NCI-H2081 treated with DMSO at 0.1 percent for 48 hours (cell line): Measurements from ENCODE around the gene SPP1.
"Not testable (repeated sequence)": the region's sequence is repeated elsewhere in the genome, so short reads cannot be mapped to it uniquely, and the experiment has no call there.

Experiments
- DNase-seq: peaks from one replicate; lab custom pipeline; 2025; lab: John Stamatoyannopoulos, UW

Gene SPP1

GRCh38 chr4:87975466-87975865 is at the start of gene SPP1:
TSS of gene SPP1 (plus strand) at chr4:87975714. CDS start at chr4:87976896, 1,182 bp downstream.
- DNase-seq = no peak

- no peak for DNase-seq
Observed at GRCh38 chr4:87926554-87927098, 48.9 kb upstream of the SPP1 start.

GRCh38 chr4:87930629-87931028 is 44.9 kb upstream of the SPP1 start:
- no peak for DNase-seq

GRCh38 chr4:87931932-87932331 is 43.6 kb upstream of the SPP1 start:
- no peak for DNase-seq

DNA sequence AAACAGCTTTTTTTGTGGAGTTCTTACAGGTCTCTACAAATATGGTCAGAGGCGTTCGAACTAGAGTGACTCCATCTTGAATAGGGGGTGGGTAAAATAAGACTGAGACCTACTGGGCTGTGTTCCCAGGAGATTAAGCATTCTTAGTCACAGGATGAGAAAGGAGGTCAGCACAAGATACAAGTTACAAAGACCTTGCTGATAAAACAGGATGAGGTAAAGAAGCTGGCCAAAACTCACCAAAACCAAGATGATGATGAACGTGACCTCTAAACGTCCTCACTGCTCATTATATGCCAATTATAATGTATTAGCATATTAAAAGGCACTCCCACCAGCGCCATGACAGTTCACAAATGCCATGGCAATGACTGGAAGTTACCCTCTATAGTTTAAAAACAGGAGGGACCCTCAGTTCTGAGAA is 42.8 kb upstream of the SPP1 start:
- DNase-seq = no peak

DNA sequence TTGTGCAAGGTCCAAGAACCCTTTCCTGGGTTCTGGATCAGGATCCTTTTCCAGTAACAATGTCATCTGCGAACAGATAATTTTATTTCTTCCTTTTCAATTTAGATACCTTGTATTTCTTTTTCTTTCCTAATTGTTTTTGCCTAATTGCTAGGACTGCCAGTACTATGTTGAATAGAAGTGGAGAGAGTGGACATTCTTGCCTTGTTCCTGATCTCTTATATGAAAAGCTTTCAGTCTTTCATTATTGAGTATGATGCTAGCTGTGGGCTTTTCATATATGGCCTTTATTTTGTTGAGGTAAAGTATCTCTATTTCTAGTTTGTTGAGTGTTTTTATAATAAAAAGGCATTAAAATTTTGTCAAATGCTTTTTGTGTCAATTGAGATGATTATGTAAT is 42.2 kb upstream of the SPP1 start:
- DNase-seq = no peak

DNA sequence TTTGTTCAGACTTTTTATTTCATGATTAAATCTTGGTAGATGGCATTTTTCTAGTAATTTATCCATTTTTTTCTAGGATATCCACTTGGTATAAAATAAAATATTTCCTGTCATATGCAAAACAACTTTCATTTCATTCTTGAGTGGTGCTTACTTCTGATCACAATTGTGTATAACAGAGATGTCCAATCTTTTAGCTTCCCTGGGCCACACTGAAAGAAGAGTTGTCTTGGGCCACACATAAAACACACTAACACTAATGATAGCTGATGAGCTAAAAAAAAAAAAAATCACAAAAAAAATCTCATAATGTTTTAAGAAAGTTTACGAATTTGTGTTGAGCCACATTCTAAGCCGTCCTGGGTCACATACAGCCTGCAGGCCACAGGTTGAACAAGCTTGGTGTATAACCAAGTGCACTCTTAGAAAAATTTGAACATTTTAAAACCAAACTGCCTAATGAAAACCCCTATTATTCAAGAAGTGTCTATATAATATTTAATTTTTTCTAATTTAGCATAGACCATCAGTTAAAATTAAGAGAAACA is 41.3 kb upstream of the SPP1 start:
- no peak for DNase-seq

GRCh38 chr4:87934973-87935372 is 40.5 kb upstream of the SPP1 start:
- DNase-seq = no peak

DNA sequence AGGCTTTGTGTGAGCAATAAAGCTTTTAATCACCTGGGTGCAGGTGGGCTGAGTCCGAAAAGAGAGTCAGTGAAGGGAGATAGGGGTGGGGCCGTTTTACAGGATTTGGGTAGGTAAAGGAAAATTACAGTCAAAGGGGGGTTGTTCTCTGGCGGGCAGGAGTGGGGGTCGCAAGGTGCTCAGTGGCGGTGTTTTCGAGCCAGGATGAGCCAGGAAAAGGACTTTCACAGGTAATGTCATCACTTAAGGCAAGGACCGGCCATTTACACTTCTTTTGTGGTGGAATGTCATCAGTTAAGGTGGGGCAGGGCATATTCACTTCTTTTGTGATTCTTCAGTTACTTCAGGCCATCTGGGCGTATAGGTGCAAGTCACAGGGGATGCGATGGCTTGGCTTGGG is 39.6 kb upstream of the SPP1 start:
- not testable (repeated sequence) for DNase-seq

- no peak for DNase-seq
Observed at GRCh38 chr4:87937523-87937922, 38.0 kb upstream of the SPP1 start.

- DNase-seq = no peak
Observed at GRCh38 chr4:87938746-87939145, 36.8 kb upstream of the SPP1 start.

DNA sequence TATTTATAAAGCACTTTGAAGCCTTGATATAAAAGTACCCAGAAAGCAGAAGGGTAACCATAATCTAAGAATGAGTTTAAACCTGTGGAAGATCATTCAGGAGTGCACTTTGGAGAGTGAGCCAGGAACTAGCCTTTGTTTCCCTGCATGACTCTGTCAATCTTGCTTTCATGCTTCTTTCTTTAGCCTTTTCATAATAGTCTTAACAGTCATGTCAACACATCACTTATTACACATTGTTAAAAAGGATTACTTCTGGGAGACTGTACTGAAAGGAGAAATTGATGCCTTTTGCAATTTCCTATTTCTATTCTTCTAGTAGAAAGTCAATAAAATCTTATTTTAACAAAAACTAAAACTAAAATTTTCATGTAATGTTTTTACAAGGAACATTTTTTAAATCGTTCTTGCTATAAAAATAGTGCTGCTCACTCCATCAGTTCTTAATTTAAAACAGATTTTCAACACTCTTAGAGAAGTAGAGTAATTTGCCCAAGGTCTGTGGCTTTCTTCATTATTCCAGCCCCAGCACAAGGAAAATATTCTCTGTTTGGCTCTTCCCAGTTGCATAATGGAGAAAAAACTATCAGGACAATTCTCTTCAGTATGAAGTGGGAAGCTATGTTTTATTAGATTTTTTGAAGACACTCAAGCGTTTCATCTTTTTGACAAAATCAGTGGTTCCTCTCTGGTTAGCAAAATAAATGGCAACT is 35.4 kb upstream of the SPP1 start:
- DNase-seq = no peak

GRCh38 chr4:87940809-87941208 is 34.7 kb upstream of the SPP1 start:
- DNase-seq = not testable (repeated sequence)

GRCh38 chr4:87941537-87942392 is 33.7 kb upstream of the SPP1 start:
- no peak for DNase-seq

DNA sequence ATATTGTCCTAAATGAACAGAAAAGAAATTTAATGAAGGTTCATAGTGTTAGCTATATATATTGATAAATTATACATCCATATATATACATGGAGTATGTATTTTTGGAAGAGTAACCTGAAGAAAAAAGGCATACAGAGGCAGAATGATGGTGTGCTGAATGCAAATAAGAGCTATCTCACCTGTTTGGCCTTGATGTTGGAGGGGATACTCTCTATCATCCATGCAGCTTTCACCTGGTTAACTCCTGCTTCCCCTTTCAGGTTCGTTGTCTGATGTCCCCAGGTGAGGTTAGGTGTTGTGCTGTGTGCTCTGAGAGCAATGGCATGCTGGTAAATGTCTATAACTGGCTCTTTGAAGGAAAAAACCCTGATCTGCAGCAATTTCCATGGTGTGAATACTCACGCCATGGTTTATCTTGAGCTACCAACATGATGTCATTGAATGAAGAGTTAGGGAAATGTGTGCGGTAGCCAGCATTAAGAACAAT is 31.8 kb upstream of the SPP1 start:
- DNase-seq = no peak

DNA sequence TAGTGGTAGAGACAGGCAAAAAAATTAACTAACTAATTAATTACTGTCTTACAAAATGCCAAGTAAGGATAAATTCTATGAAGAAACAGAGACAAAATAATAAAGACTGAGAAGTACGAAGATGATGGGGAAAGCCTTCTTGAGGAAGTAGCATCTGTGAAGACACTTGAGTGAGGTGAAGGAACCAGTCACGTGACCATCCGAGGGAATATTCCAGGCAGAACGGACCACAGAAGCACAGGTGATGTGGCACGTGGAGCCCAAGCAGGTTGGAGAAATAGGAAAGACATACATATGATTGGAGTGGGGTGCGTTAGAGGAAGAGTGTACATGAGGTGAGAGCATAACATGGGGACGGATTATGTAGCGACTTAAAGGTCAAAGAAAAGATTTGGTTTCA is 30.5 kb upstream of the SPP1 start:
- DNase-seq = no peak

DNA sequence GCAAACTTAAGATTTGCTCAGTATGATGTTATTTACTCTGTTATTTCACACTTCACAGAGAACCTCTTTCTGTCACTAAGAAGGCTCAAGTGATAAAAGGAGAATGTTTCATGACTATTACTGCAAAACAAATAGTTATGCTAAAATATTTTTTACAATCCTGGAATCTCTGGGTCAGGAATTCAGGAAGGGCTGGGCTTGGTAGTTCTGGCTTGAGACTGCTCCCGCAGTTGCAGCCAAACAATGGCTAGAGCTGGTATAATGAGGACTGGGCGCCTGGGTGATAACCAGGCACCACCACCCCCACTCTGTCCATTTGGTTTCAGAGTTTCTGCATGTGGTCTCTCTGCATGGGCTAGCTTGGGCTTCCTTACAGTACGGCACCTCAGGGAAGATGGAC is 28.7 kb upstream of the SPP1 start:
- DNase-seq = no peak

GRCh38 chr4:87947381-87948160 is 27.9 kb upstream of the SPP1 start:
- DNase-seq = no peak

DNA sequence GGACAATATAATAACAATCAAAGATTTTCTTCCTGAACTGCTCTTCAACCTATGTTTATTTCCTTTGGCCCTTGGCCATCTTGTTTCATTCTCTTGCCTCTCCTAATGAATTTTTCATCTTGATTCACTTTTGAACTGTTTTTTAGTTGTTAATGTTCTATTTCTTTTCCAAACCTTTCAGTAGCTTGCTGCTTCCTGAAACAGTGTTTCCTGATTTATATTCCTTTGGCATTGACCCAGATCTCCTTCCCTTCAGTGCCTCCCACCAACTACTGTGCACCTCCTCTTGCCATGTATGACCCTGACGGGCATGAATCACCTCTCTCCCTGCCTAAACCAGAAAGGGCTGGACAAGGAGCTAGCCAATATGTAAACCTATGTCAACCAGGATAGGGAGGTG is 25.6 kb upstream of the SPP1 start:
- DNase-seq = no peak

- DNase-seq = no peak
Observed at GRCh38 chr4:87950493-87950892, 25.0 kb upstream of the SPP1 start.

- DNase-seq = no peak
Observed at GRCh38 chr4:87950936-87951511, 24.5 kb upstream of the SPP1 start.
